NCI-H1436 (cell line): ENCODE results near the gene CARD14.
"Not testable (repeated sequence)": the region's sequence is repeated elsewhere in the genome, so short reads cannot be mapped to it uniquely, and the experiment has no call there.

ENCODE experiments used
- DNase-seq: peaks from one replicate; lab custom pipeline; 2025; lab: John Stamatoyannopoulos, UW

The CARD14 gene

DNA sequence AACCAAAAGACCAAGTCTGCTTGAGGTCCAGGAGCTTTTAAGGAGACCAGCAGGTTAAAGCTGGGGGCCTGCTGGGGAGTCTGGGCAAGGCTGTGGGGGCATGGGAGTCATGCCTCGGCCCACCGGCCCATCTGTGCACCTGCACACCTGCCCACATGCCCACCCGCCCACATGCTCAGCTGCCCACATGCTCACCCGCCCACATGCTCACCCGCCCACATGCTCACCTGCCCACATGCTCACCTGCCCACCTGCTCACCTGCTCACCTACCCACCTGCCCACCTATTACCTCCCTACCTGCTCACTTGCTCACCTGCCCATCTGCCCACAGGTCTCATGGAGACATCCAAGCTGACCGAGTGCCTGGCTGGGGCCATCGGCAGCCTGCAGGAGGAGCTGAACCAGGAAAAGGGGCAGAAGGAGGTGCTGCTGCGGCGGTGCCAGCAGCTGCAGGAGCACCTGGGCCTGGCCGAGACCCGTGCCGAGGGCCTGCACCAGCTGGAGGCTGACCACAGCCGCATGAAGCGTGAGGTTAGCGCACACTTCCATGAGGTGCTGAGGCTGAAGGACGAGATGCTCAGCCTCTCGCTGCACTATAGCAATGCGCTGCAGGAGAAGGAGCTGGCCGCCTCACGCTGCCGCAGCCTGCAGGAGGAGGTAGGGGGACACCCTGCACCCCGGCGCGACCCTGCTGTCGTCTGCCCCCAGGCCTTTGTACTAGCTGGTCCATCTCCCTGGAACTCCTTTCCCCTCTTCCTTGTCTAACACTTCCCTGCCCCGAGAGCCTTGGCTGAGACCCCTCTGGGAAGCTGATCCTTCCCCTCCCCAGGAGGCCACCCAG is 14.0 kb downstream of the CARD14 start:
- DNase-seq = no peak

GRCh38 chr17:80184423-80184714 is 14.5 kb downstream of the CARD14 start:
- no peak for DNase-seq

- DNase-seq = no peak
These were observed 16.1 kb downstream of the CARD14 start for GRCh38 chr17:80185968-80186367.

DNA sequence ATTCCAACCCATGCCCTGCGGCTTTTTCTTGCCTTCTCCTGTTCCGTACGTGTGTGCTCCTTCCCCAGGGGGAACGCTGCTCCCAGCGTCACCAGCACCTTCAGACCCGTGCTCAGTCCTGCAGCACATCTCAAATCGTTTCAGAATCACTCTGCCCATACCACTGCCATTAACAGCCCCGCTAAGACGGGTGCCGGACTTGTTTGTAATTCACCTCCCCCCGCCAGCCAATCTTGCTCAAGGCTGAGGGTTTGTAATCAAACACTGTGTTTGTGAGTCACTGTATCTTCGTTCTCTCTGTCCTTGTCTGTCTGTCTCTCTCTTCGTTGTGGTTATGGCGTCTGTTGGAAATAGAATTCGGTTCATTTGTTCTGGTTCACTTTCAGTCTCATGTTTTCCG is 17.3 kb downstream of the CARD14 start:
- DNase-seq = no peak

- DNase-seq = no peak
These were observed 17.7 kb downstream of the CARD14 start for GRCh38 chr17:80187515-80187941.

DNA sequence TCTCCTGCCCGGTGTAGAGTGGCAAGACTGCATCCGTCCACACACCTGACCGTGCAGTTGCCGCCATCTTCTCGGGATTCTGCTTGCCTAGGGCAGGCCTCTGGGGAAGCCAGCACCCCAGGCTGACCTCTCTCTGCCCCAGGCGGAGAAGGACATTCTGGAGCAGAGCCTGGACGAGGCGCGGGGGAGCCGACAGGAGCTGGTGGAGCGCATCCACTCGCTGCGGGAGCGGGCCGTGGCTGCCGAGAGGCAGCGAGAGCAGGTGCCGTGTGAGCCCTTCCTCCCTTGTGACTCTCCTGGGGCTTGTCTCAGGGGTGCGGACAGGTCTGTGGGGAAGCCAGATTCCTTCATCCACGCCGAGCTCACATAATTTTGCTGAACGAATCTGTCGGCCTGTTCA is 19.8 kb downstream of the CARD14 start:
- no peak for DNase-seq

DNA sequence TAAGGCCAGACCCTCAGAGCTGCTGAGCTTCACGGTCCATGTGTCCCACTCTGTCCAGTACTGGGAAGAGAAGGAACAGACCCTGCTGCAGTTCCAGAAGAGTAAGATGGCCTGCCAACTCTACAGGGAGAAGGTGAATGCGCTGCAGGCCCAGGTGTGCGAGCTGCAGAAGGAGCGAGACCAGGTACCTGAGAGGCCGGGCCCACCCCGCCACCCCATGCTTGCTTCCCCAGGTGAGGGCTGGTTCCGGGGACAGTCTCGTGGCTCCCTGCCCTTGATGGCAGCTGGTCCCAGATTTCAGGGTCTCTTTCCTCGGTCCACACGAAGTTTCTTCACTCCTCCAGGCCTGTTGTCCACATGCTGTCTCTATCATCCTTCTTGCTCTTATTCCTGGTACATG is 20.9 kb downstream of the CARD14 start:
- no peak for DNase-seq

GRCh38 chr17:80191192-80191591 is 21.4 kb downstream of the CARD14 start:
- no peak for DNase-seq

- no peak for DNase-seq
These were observed 22.2 kb downstream of the CARD14 start for GRCh38 chr17:80191865-80192661.

GRCh38 chr17:80195141-80195540 is 25.3 kb downstream of the CARD14 start:
- no peak for DNase-seq

- no peak for DNase-seq
These were observed 26.1 kb downstream of the CARD14 start for GRCh38 chr17:80195671-80196529.

GRCh38 chr17:80196652-80197051 is 26.8 kb downstream of the CARD14 start:
- DNase-seq = no peak

DNA sequence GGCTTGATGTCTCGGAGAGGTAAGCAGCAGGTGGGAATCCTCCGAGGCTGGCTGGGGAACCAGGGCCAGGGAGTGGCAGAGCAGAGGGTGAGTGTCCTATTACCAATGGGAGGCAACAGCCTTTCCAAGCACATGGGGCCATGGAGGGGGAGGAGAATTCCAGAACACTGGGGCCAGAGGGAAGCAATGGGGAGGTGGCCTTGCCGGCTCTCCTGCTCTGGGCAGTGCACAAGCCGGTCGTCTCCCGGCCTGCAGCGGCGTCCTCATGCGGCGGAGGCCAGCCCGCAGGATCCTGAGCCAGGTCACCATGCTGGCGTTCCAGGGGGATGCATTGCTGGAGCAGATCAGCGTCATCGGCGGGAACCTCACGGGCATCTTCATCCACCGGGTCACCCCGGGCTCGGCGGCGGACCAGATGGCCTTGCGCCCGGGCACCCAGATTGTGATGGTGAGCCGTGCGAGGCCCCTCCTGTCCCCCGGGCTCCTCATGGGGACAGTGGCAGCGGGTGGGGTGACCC is 28.4 kb downstream of the CARD14 start:
- no peak for DNase-seq

- DNase-seq = not testable (repeated sequence)
These were observed 29.5 kb downstream of the CARD14 start for GRCh38 chr17:80199295-80199694.

DNA sequence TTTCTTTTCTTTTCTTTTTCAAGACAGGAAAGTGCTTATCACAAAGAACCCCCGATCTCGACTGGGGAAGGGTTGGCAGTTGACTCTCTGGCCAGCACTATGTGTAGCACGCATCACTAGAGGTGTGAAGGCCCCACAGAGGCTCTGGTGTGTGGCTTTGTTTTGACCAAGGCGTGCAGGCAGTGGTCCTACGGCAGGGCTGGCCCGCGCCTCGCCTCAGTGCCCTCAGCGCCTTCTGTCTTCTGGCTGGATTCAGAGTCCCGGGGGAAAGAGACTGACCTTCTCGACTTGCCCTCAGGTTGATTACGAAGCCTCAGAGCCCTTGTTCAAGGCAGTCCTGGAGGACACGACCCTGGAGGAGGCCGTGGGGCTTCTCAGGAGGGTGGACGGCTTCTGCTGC is 31.6 kb downstream of the CARD14 start:
- no peak for DNase-seq

- no peak for DNase-seq
These were observed 32.4 kb downstream of the CARD14 start for GRCh38 chr17:80202197-80202596.

DNA sequence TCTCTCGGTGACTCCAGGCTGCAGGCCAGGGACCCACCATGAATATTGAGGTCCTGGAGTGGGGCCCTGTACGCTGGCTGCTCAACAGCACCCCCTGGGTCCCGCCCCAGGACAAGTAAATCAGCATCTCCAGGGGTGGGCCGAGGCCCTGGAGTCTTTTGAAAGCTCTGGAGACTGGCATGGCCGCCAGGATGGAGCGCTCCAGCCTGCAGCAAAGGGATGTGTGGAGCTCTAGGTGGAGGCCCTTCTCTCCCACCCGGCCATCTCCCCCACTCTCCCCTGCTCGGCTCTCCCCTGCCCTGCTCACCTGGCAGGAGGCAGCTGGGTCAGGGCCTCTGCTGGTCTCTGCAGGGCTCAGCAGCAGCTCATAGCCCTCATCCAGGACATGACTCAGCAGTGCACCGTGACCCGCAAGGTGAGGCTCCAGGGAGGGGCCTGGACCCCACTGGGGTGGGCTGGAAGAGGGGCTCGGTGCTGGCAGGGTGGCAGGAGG is 33.7 kb downstream of the CARD14 start:
- DNase-seq = no peak

- no peak for DNase-seq
These were observed 35.0 kb downstream of the CARD14 start for GRCh38 chr17:80204626-80205468.

DNA sequence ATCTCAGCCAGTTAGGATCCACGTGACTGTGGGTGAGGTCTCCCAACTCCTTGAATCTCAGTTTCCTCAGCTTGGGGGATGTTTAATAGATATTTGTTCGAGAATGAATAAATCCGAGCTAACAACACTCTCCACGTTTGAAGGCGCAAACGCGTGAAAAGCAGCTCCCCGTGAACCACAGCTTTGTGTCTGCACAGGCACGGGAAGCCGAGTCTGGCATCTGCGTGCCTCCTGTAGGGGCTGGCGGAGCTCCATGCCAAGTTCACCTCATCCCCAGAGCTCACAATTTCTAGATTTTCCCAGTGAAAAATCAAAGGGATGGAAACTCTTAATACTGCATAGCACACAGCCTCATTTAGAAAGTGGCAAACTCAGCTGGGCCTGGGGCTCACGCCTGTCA is 36.0 kb downstream of the CARD14 start:
- DNase-seq = no peak

DNA sequence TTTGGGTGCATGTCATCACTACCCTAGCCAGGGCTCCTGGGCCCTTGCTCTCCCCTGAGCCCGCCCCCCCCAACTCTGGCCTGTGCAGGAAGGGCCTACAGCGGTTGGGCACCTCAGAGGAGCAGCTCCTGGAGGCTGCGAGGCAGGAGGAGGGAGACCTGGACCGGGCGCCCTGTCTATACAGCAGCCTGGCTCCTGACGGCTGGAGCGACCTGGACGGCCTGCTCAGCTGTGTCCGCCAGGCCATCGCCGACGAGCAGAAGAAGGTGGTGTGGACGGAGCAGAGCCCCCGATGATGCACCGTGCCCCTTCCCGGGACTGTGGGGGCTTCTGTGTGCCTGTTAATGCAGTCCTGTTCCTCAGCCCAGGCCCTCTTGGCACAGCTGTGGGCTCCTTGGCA is 38.2 kb downstream of the CARD14 start:
- DNase-seq = no peak

GRCh38 chr17:80209765-80210164 is 39.9 kb downstream of the CARD14 start:
- no peak for DNase-seq
